Measurements from ENCODE around the gene SPOCD1.

- TF ChIP-seq RNF2 (IDR thresholded peaks at IDR 0.05; ENCODE audit: borderline replicate concordance, low read depth) (no peak), RAD21 (conservative IDR thresholded peaks at IDR 0.05 in 1 of 2, IDR thresholded peaks at IDR 0.05 in 1 of 2) (no peak)
- TF ChIP-seq, protein P1, sequence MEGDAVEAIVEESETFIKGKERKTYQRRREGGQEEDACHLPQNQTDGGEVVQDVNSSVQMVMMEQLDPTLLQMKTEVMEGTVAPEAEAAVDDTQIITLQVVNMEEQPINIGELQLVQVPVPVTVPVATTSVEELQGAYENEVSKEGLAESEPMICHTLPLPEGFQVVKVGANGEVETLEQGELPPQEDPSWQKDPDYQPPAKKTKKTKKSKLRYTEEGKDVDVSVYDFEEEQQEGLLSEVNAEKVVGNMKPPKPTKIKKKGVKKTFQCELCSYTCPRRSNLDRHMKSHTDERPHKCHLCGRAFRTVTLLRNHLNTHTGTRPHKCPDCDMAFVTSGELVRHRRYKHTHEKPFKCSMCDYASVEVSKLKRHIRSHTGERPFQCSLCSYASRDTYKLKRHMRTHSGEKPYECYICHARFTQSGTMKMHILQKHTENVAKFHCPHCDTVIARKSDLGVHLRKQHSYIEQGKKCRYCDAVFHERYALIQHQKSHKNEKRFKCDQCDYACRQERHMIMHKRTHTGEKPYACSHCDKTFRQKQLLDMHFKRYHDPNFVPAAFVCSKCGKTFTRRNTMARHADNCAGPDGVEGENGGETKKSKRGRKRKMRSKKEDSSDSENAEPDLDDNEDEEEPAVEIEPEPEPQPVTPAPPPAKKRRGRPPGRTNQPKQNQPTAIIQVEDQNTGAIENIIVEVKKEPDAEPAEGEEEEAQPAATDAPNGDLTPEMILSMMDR (IDR thresholded peaks at IDR 0.05): no peak
Measured at GRCh38 chr1:31752258-31752657, 63.6 kb downstream of the SPOCD1 start.
